Measurements from ENCODE around the gene CACNA1C. TPM values are rescaled to one million over a fixed set of nuclear protein-coding genes. Genes with fewer than 3 reads are reported as not detected.

CACNA1C gene
- total and polyA plus RNA-seq, 2 donors (not counting 1 experiment from before 2014, with no cell fraction given): 7.6 to 11.4 TPM

DNA sequence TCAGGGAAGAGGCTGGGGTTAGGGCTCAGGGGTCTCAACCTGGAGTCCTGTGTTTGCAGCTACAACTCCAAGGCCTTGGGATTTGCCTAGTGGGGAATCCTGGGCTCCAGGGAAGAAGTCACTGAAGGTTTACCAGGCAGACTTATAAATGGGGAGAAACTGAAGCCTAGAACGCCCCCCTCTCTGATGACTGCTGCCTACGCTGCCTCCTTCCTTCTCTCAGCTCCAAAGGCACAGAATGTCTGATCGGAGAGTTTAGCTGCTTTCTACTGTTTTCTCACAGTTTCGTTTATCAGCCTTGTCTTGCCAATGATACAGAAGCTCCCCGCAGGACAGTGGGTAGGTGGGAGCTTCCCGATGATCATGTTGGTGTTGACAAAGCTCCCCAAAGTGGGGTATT is 101.7 kb downstream of the CACNA1C start:
- Histone ChIP-seq H2AFZ (ENCODE audit: low read length) (no peak overlapping the region), H3K9me3 (ENCODE audit: control insufficient read depth, insufficient read depth, low read depth, low read length) (no peaks in the 10 kb centered on the region), H3K4me2 (ENCODE audit: extremely low read depth, insufficient read depth, low read length) (peak overlapping the region; percentile 66), H3K79me2 (ENCODE audit: control insufficient read depth, insufficient read depth, low read length) (no peaks in the 10 kb centered on the region), H3K9ac (ENCODE audit: insufficient read depth, low read length) (no peak overlapping the region), H3K4me1 (ENCODE audit: control insufficient read depth, extremely low read depth, insufficient read depth, low read length) (peaks cover 19% of the 10 kb centered on the region), H3K27ac (ENCODE audit: insufficient read depth, low read length) (peak overlapping the region; percentile 63), H3K4me3 (replicated peaks in 1 of 4; ENCODE audit: control extremely low read depth in 1 of 4, insufficient read depth in 1 of 4, low read depth in 3 of 4, low read length in 4 of 4) (no peak overlapping the region), H3K27me3 (ENCODE audit: control insufficient read depth, insufficient read depth, low read length) (no peaks in the 10 kb centered on the region), H3K36me3 (ENCODE audit: control insufficient read depth, insufficient read depth, low read length) (no peaks in the 10 kb centered on the region), H4K20me1 (ENCODE audit: control insufficient read depth, extremely low read depth, insufficient read depth, low read length) (no peaks in the 10 kb centered on the region)
- DNase-seq (ENCODE audit: low read depth in 2 of 2): no peak
- TF ChIP-seq, protein P1, sequence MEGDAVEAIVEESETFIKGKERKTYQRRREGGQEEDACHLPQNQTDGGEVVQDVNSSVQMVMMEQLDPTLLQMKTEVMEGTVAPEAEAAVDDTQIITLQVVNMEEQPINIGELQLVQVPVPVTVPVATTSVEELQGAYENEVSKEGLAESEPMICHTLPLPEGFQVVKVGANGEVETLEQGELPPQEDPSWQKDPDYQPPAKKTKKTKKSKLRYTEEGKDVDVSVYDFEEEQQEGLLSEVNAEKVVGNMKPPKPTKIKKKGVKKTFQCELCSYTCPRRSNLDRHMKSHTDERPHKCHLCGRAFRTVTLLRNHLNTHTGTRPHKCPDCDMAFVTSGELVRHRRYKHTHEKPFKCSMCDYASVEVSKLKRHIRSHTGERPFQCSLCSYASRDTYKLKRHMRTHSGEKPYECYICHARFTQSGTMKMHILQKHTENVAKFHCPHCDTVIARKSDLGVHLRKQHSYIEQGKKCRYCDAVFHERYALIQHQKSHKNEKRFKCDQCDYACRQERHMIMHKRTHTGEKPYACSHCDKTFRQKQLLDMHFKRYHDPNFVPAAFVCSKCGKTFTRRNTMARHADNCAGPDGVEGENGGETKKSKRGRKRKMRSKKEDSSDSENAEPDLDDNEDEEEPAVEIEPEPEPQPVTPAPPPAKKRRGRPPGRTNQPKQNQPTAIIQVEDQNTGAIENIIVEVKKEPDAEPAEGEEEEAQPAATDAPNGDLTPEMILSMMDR (conservative IDR thresholded peaks at IDR 0.05 in 1 of 2, IDR thresholded peaks at IDR 0.05 in 1 of 2; ENCODE audit: low read depth in 1 of 2, low read length in 2 of 2): no peak
- TF ChIP-seq EZH2 (IDR thresholded peaks at IDR 0.05; ENCODE audit: low read length, missing control alignments): no peak

- Histone ChIP-seq H3K4me2 (ENCODE audit: extremely low read depth, insufficient read depth, low read length) (peak overlapping the region; percentile 45), H4K20me1 (ENCODE audit: control insufficient read depth, extremely low read depth, insufficient read depth, low read length) (no peaks in the 10 kb centered on the region), H2AFZ (ENCODE audit: low read length) (no peak overlapping the region), H3K9me3 (ENCODE audit: control insufficient read depth, insufficient read depth, low read depth, low read length) (no peaks in the 10 kb centered on the region), H3K36me3 (ENCODE audit: control insufficient read depth, insufficient read depth, low read length) (no peaks in the 10 kb centered on the region), H3K27ac (ENCODE audit: insufficient read depth, low read length) (peak overlapping the region; percentile 46), H3K27me3 (ENCODE audit: control insufficient read depth, insufficient read depth, low read length) (no peaks in the 10 kb centered on the region), H3K79me2 (ENCODE audit: control insufficient read depth, insufficient read depth, low read length) (no peaks in the 10 kb centered on the region), H3K9ac (ENCODE audit: insufficient read depth, low read length) (no peak overlapping the region), H3K4me3 (replicated peaks in 1 of 4; ENCODE audit: control extremely low read depth in 1 of 4, insufficient read depth in 1 of 4, low read depth in 3 of 4, low read length in 4 of 4) (no peak overlapping the region), H3K4me1 (ENCODE audit: control insufficient read depth, extremely low read depth, insufficient read depth, low read length) (peaks cover 23% of the 10 kb centered on the region)
- TF ChIP-seq EZH2 (IDR thresholded peaks at IDR 0.05; ENCODE audit: low read length, missing control alignments): no peak
- TF ChIP-seq, protein P1 (conservative IDR thresholded peaks at IDR 0.05 in 1 of 2, IDR thresholded peaks at IDR 0.05 in 1 of 2; ENCODE audit: low read depth in 1 of 2, low read length in 2 of 2): no peak
- DNase-seq (ENCODE audit: low read depth in 2 of 2): peak; percentile 84 to 85
Observed at GRCh38 chr12:2156333-2156732, 103.5 kb downstream of the CACNA1C start.

DNA sequence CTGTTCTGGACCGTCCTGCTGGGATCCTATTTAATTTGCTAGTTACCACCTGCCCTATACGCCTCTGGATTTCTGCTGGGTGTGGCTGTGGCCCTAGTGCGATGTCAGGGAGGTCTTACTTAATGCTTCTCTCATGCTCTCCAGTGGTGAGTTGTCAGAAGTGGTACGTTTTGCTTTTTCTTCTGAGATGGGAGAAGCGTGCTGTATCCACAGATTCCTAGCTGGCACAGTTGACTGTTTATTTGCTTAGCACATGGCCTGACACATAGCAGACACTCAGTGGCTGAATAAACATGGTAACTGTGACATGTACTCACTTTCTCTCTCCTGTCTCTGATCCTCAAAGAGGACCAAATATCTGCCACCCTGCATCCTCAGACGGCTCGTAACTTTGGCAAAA is 107.3 kb downstream of the CACNA1C start:
- TF ChIP-seq EZH2 (IDR thresholded peaks at IDR 0.05; ENCODE audit: low read length, missing control alignments): no peak
- TF ChIP-seq, protein P1 (conservative IDR thresholded peaks at IDR 0.05 in 1 of 2, IDR thresholded peaks at IDR 0.05 in 1 of 2; ENCODE audit: low read depth in 1 of 2, low read length in 2 of 2): peak in 1 of 2 donors; percentile 9
- Histone ChIP-seq H3K4me1 (ENCODE audit: control insufficient read depth, extremely low read depth, insufficient read depth, low read length) (peaks cover 29% of the 10 kb centered on the region), H3K9ac (ENCODE audit: insufficient read depth, low read length) (no peak overlapping the region), H3K79me2 (ENCODE audit: control insufficient read depth, insufficient read depth, low read length) (no peaks in the 10 kb centered on the region), H2AFZ (ENCODE audit: low read length) (no peak overlapping the region), H4K20me1 (ENCODE audit: control insufficient read depth, extremely low read depth, insufficient read depth, low read length) (no peaks in the 10 kb centered on the region), H3K9me3 (ENCODE audit: control insufficient read depth, insufficient read depth, low read depth, low read length) (no peaks in the 10 kb centered on the region), H3K27ac (ENCODE audit: insufficient read depth, low read length) (no peak overlapping the region), H3K4me2 (ENCODE audit: extremely low read depth, insufficient read depth, low read length) (no peak overlapping the region), H3K4me3 (replicated peaks in 1 of 4; ENCODE audit: control extremely low read depth in 1 of 4, insufficient read depth in 1 of 4, low read depth in 3 of 4, low read length in 4 of 4) (no peak overlapping the region), H3K36me3 (ENCODE audit: control insufficient read depth, insufficient read depth, low read length) (no peaks in the 10 kb centered on the region), H3K27me3 (ENCODE audit: control insufficient read depth, insufficient read depth, low read length) (no peaks in the 10 kb centered on the region)
- no peak for DNase-seq (ENCODE audit: low read depth in 2 of 2)
